Upper lobe of right lung (tissue), 1 donor: ENCODE data around the gene NMNAT3. TPM values are rescaled to one million over a fixed set of nuclear protein-coding genes. Genes with fewer than 3 reads are reported as not detected.

Source experiments
- ATAC-seq: fragments of 200-7000 bp; cut with Tn5 transposase; one replicate; pipeline ENCODE4 v1.9.1; 2020; ENCODE audit warnings: mild to moderate bottlenecking, moderate library complexity
- DNase-seq: peaks from one replicate; pipeline ENCODE4 v3.0.0-alpha.2; 2020
- H3K27ac ChIP-seq: fragments of 200-600 bp; one replicate; pipeline ENCODE4 v1.8.0; 2022
- H3K27me3 ChIP-seq: fragments of 200-600 bp; one replicate; pipeline ENCODE4 v1.8.0; 2022; ENCODE audit warnings: mild to moderate bottlenecking
- H3K36me3 ChIP-seq: fragments of 200-600 bp; one replicate; pipeline ENCODE4 v1.8.0; 2022
- H3K4me1 ChIP-seq: fragments of 200-600 bp; one replicate; pipeline ENCODE4 v1.8.0; 2022
- H3K4me3 ChIP-seq: fragments of 200-600 bp; one replicate; pipeline ENCODE4 v1.8.0; 2022; ENCODE audit warnings: mild to moderate bottlenecking
- H3K9me3 ChIP-seq: fragments of 200-600 bp; one replicate; pipeline ENCODE4 v1.8.0; 2022
- intact Hi-C: fragments of 100-400 bp; cut with DNase I; formaldehyde crosslinking; loops from one replicate; pipeline ENCODE4 v1.11.0; 2022
- total RNA-seq: library from RNA; stranded (reverse); fragmentation: NEBNext Ultra II Directional; extraction: Animal tissue kit (Norgen Biotek cat#: 25700); gene quantifications from one replicate; pipeline ENCODE4 v1.2.1, GENCODE V29; 2021
- TF ChIP-seq, protein P1 (sequence below): fragments of 200-600 bp; IDR thresholded peaks from one replicate; pipeline ENCODE4 v1.8.0; 2022; ENCODE audit warnings: antibody characterized with exemption
- donor health status: DM: no; HTN: yes; CAD: no; lungs with severe emphysema.

Gene NMNAT3
- total RNA-seq, 1 donor from 2014 or later = 4.6 TPM

DNA sequence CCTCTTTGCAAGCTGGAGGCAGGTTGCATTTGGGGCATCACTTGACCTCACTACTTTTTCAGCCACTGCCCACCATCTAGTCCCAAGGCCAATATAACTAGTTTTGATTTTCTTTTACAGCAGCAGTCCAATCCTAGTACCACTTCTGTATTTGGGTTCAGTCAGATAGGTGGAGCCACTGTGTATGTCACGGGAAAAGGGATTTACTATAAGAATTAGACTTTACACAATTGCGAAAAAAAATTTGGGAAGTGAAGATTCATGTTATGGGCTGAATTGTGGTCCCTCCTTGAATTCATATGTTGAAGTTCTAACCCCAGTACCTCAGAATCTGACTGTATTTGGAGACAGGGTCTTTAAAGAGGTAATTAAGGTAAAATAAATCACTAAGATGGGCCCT is 37.4 kb upstream of the NMNAT3 start:
- Histone ChIP-seq H3K27ac (no peak overlapping the region), H3K36me3 (no peaks in the 10 kb centered on the region), H3K27me3 (no peaks in the 10 kb centered on the region), H3K4me1 (no peaks in the 10 kb centered on the region), H3K4me3 (no peak overlapping the region), H3K9me3 (no peaks in the 10 kb centered on the region)
- DNase-seq (no peak), ATAC-seq (no peak)
- TF ChIP-seq, protein P1, sequence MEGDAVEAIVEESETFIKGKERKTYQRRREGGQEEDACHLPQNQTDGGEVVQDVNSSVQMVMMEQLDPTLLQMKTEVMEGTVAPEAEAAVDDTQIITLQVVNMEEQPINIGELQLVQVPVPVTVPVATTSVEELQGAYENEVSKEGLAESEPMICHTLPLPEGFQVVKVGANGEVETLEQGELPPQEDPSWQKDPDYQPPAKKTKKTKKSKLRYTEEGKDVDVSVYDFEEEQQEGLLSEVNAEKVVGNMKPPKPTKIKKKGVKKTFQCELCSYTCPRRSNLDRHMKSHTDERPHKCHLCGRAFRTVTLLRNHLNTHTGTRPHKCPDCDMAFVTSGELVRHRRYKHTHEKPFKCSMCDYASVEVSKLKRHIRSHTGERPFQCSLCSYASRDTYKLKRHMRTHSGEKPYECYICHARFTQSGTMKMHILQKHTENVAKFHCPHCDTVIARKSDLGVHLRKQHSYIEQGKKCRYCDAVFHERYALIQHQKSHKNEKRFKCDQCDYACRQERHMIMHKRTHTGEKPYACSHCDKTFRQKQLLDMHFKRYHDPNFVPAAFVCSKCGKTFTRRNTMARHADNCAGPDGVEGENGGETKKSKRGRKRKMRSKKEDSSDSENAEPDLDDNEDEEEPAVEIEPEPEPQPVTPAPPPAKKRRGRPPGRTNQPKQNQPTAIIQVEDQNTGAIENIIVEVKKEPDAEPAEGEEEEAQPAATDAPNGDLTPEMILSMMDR = no peak
- intact Hi-C loops = no loop called here

DNA sequence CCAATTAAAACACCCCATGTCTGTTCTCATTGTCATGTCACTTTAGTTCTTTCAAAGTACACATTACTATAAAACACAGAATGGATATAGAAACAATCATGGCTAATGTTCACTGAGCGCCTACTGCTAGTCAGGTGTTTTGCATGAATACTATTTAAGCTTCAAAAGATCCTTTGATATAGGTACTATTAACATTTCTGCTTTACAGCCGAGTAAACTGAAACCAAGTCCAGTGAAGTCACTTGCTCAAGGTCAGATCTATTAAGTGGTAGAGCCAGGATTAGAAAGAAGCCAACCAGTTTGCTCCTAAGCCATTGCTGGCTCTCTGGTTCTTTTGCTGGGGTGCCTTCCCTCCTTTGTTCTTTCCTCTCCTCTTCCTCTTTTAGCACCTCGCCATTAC is 32.4 kb upstream of the NMNAT3 start:
- Histone ChIP-seq H3K36me3 (no peaks in the 10 kb centered on the region), H3K9me3 (no peaks in the 10 kb centered on the region), H3K4me1 (no peaks in the 10 kb centered on the region), H3K27me3 (no peaks in the 10 kb centered on the region), H3K27ac (no peak overlapping the region), H3K4me3 (no peak overlapping the region)
- TF ChIP-seq, protein P1 = no peak
- ATAC-seq (no peak), DNase-seq (no peak)
- intact Hi-C loops = no loop called here

DNA sequence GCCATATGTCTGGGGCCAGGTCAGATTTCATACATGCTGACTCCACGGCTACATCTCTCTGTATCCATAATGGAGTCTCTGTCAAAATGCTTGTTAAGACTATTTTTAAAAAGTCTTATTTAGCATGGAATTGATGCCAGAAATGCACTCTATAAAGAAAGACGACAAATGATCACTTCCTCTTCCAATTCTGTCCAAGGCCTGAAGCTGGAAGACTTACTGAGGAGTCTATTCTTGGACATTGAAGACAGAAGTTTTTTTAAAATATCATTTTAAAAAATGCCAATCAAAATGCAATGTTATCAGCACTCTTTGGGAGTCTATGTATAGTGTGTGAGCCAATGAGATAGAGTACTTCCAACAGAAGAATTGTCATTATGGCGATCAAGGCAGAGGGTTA is 27.9 kb upstream of the NMNAT3 start:
- no peak overlapping the region for H3K27ac ChIP-seq
- H3K4me3 ChIP-seq = no peak overlapping the region
- no peaks in the 10 kb centered on the region for H3K4me1 ChIP-seq
- no peaks in the 10 kb centered on the region for H3K9me3 ChIP-seq
- H3K27me3 ChIP-seq = no peaks in the 10 kb centered on the region
- H3K36me3 ChIP-seq = no peaks in the 10 kb centered on the region
- no peak for DNase-seq
- ATAC-seq = no peak
- intact Hi-C loops = no loop called here
- TF ChIP-seq, protein P1 = no peak

DNA sequence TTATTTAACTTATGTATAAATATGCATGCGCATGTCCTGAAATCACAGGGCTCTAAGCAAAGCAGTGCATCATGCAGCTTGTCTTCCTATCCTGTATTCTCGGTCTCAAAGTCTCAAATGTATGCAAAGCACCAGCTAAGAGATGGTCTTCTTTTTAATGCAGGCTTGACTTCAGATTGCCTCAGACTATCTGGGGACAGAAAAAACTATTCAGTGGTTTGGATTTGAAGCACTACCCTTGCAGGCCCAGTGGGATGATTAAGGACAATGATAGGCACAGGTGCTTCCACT is 18.5 kb upstream of the NMNAT3 start:
- ATAC-seq (no peak), DNase-seq (no peak)
- no peak overlapping the region for H3K4me3 ChIP-seq
- TF ChIP-seq, protein P1 = no peak
- no peak overlapping the region for H3K27ac ChIP-seq
- H3K4me1 ChIP-seq = no peaks in the 10 kb centered on the region
- intact Hi-C loops = no loop called here
- no peaks in the 10 kb centered on the region for H3K36me3 ChIP-seq
- no peaks in the 10 kb centered on the region for H3K27me3 ChIP-seq
- H3K9me3 ChIP-seq = no peaks in the 10 kb centered on the region

DNA sequence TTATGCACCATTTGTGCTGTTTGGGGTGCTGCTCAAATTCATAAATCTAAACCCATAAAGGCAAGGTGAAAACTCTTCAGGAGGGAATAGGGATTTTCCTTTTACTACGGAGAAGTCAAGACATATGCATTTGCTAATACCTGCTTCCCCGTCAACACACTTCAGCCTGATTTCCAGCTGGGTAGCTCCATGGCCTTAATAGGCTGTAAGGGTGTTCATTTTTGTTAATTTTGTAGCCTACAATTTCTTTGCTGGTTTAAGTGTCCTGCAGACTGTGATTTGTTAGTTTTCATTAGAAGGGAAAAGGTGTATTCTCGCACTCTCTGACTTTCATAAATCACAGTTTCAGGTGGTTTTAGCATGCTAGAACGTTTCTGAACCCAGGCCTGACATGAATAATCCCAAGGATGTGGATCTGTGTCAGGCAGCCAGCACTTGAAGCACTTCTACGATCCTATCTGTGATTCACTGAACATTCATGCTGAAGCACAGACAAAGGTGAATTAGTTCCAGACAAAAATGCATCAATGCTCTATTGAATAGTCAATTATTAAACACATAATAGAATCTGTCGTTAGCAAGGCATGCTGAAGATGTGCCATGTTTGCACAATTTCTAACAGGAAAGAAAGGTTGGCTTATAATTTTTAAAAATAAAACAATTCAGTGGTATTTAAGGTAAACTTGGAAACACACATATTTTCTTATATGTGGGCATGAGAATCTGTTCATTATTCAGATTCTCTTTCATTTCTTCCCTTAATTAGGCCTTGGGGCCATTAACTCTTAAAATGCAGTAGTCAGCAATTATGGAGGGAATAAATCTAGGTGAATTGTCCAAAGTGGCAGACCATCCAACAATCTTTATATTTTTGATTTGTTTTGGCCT is 17.9 kb upstream of the NMNAT3 start:
- ATAC-seq = no peak
- Histone ChIP-seq H3K36me3 (no peaks in the 10 kb centered on the region), H3K4me1 (no peaks in the 10 kb centered on the region), H3K27me3 (no peaks in the 10 kb centered on the region), H3K9me3 (no peaks in the 10 kb centered on the region), H3K4me3 (no peak overlapping the region), H3K27ac (no peak overlapping the region)
- DNase-seq = no peak
- TF ChIP-seq, protein P1 = no peak
- intact Hi-C loops = no loop called here
